Mucosa of gallbladder (tissue), 1 donor: Measurements from ENCODE around the gene RERE. TPM values are rescaled to one million over a fixed set of nuclear protein-coding genes. Genes with fewer than 3 reads are reported as not detected.
"Not testable (repeated sequence)": the region's sequence is repeated elsewhere in the genome, so short reads cannot be mapped to it uniquely, and the experiment has no call there.

Source experiments
- DNase-seq: peaks from one replicate; pipeline ENCODE4 v3.0.0-alpha.2; 2020; ENCODE audit warnings: low spot score
- total RNA-seq: library from RNA; stranded (reverse); gene quantifications from one replicate; pipeline ENCODE4 v1.2.1, GENCODE V29; 2021
- donor health status: DM: no; HTN: no; CAD: no.

Gene RERE
- total RNA-seq, 1 donor from 2014 or later = 134 TPM

- no peak for DNase-seq
These were observed 361.0 kb downstream of the RERE start for GRCh38 chr1:8456308-8456912.

GRCh38 chr1:8455700-8456307, 361.6 kb downstream of the RERE start:
- no peak for DNase-seq

- DNase-seq = no peak
These were observed 367.1 kb downstream of the RERE start for GRCh38 chr1:8450312-8450711.

- no peak for DNase-seq
These were observed 368.4 kb downstream of the RERE start for GRCh38 chr1:8448911-8449661.

GRCh38 chr1:8448505-8448904, 368.9 kb downstream of the RERE start:
- not testable (repeated sequence) for DNase-seq

GRCh38 chr1:8447616-8448150, 369.8 kb downstream of the RERE start:
- DNase-seq = no peak

- DNase-seq = not testable (repeated sequence)
These were observed 371.3 kb downstream of the RERE start for GRCh38 chr1:8446119-8446518.

GRCh38 chr1:8443558-8444194, 373.8 kb downstream of the RERE start:
- DNase-seq = no peak

- DNase-seq = no peak
These were observed 376.0 kb downstream of the RERE start for GRCh38 chr1:8441426-8441825.

- DNase-seq = peak; percentile 73
These were observed 378.3 kb downstream of the RERE start for GRCh38 chr1:8439015-8439702.

- no peak for DNase-seq
These were observed 379.0 kb downstream of the RERE start for GRCh38 chr1:8438489-8438888.

- DNase-seq = no peak
These were observed 380.1 kb downstream of the RERE start for GRCh38 chr1:8437347-8437746.

GRCh38 chr1:8435569-8436071, 381.8 kb downstream of the RERE start:
- DNase-seq = no peak

GRCh38 chr1:8434101-8434500, 383.3 kb downstream of the RERE start:
- no peak for DNase-seq

GRCh38 chr1:8431784-8432183, 385.7 kb downstream of the RERE start:
- DNase-seq = no peak

GRCh38 chr1:8431019-8431418, 386.4 kb downstream of the RERE start:
- DNase-seq = no peak

- no peak for DNase-seq
These were observed 387.0 kb downstream of the RERE start for GRCh38 chr1:8430476-8430875.

GRCh38 chr1:8429549-8430110, 387.8 kb downstream of the RERE start:
- no peak for DNase-seq

GRCh38 chr1:8428441-8428840, 389.0 kb downstream of the RERE start:
- no peak for DNase-seq

GRCh38 chr1:8427986-8428385, 389.5 kb downstream of the RERE start:
- no peak for DNase-seq

- DNase-seq = no peak
These were observed 389.9 kb downstream of the RERE start for GRCh38 chr1:8427493-8427892.
